Activated T-cell treated with anti-CD3 and anti-CD28 coated beads for 1 hour (primary cell): ENCODE measurements around the gene CHRDL1.
"Not testable (repeated sequence)": the region's sequence is repeated elsewhere in the genome, so short reads cannot be mapped to it uniquely, and the experiment has no call there.

Source experiments
- DNase-seq: peaks from one replicate; pipeline ENCODE4 v3.0.0-alpha.2; 2020; ENCODE audit warnings: low read depth

Gene CHRDL1

DNA sequence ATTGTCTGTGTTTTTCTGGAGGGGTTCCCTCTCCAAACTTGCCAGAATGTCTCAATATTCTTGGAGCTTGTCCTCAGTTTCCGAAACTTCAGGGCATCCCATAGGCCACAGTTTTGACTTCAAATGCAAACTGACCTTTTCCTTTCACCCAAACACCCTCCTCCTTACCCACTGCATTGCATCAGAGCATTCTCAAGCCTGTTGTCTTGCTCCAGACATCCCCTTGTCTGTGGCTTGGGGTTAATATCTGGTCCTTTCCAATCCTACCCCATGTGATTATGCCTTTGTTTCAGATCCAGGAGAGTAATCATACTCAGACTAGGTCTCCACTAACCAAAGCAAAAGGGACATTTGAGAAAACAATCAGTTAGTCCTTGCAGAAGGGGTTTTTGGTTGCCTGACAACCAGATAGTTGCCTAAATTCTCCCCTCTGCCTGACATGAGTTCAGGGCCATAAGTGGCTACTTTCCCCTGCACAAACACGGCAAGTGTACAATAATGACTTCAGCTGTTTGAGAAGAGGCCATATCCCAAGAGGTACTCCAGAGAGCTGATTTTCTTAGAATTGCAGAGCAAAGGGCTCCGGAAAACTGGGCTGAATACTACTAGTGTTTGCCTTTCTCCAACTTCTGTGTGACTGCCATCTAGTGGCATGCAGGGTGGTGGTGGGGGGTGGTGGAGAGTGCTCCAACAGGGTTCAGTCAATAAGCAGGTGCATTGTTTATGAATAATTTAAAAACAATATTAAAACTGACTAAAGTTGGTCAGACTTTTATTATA, 130.2 kb downstream of the CHRDL1 start:
- DNase-seq, result no peak

DNA sequence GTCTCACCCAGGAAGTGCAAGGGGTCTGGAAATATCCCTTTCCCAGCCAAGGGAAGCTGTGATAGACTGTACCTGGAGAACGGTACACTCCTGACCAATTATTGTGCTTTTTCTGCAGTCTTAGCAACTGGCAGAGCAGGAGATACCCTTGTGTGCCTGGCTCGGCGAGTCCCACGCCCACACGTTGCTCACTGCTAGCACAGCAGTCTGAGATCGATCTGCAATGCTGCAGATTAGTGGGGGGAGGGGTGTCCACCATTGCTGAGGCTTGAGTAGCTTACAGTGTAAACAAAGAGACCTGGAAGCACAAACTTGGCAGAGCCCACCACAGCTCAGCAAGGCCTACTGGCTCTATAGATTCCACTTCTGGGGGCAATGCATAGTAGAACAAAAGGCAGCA, 138.5 kb downstream of the CHRDL1 start:
- no peak for DNase-seq

DNA sequence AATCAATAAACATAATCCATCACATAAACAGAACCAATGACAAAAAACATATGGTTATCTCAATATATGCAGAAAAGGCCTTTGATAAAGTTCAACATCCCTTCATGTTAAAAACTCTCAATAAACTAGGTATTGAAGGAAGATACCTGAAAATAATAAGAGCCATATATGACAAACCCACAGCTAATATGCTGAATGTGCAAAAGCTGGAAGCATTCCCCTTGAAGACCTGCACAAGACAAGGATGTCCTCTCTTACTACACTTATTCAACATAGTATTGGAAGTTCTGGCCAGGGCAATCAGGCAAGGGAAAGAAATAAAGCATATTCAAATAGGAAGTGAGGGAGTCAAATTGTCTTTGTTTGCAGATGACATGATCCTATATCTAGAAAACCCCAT, 141.3 kb downstream of the CHRDL1 start:
- not testable (repeated sequence) for DNase-seq

GRCh38 chrX:110646386-110646785, 149.2 kb downstream of the CHRDL1 start:
- no peak for DNase-seq
